GM12878 (cell line): ENCODE data around the gene SLC47A2. TPM values are rescaled to one million over a fixed set of nuclear protein-coding genes. Genes with fewer than 3 reads are reported as not detected.

Experiments
- ATAC-seq: fragments of 200-7000 bp; cut with Tn5 transposase; 3 replicates; pipeline ENCODE4 v1.9.1; 2020; ENCODE audit warnings: mild to moderate bottlenecking, moderate library complexity
- BruUV-seq: library from RNA; stranded (reverse); fragments of 400-500 nt; replicated peaks from 2 replicates; lab custom pipeline; 2021; lab: Mats Ljungman, UMichigan
- CTCF ChIA-PET: fragments of 300-600 bp; sonication (Branson Sonifier 250); formaldehyde crosslinking; extraction: SDS; loops from one replicate; lab custom pipeline; 2021; ENCODE audit warnings: inconsistent platforms; lab: Yijun Ruan, JAX
- POLR2A ChIA-PET: fragments of 350-600 bp; formaldehyde crosslinking; extraction: SDS; loops from one replicate; lab custom pipeline; 2021; ENCODE audit warnings: inconsistent platforms; lab: Charles Lee
- RAD21 ChIA-PET: fragments of 300-600 bp; sonication (Branson Sonifier 250); formaldehyde crosslinking; loops from one replicate; lab custom pipeline; 2023; ENCODE audit warnings: antibody characterized with exemption; ENCODE audit not compliant: unreplicated experiment; lab: Charles Lee
- SMC1A ChIA-PET: fragments of 300-600 bp; sonication (Branson Sonifier 250); formaldehyde crosslinking; loops from one replicate; lab custom pipeline; 2023; ENCODE audit not compliant: unreplicated experiment, uncharacterized antibody; lab: Charles Lee
- DNase-seq: peaks from one replicate; pipeline ENCODE4 v3.0.0-alpha.2; 2011; ENCODE audit warnings: low read depth, low spot score
- FAIRE-seq: peaks from 3 replicates; lab custom pipeline; 2011; peaks lifted over from hg19 to GRCh38; lab: Jason Lieb, UNC
- H2AFZ ChIP-seq: 2 replicates; pipeline ENCODE4 v1.6.0; 2011; ENCODE audit warnings: low read depth, low read length, control low read depth; ENCODE audit not compliant: control insufficient read depth
- H3K27ac ChIP-seq: 2 replicates; pipeline ENCODE4 v1.5.1; 2011; ENCODE audit warnings: control low read depth; ENCODE audit not compliant: control insufficient read depth, insufficient read depth
- H3K27me3 ChIP-seq, 2 experiments: replicated peaks in 1 of 2; 2 replicates each; pipeline versions ENCODE4 v1.6.0 to v1.6.1; 2011; ENCODE audit warnings: low read length in 1 of 2; ENCODE audit not compliant: control insufficient read depth in 2 of 2, insufficient read depth in 2 of 2
- H3K36me3 ChIP-seq, 2 experiments: 2 replicates each; pipeline ENCODE4 v1.5.1; 2011; ENCODE audit warnings: low read length in 1 of 2; ENCODE audit not compliant: control insufficient read depth in 2 of 2, insufficient read depth in 2 of 2
- H3K4me1 ChIP-seq: 2 replicates; pipeline ENCODE4 v1.6.1; 2011; ENCODE audit warnings: mild to moderate bottlenecking, low read length, moderate library complexity, mixed read lengths; ENCODE audit not compliant: control insufficient read depth, insufficient read depth
- H3K4me2 ChIP-seq: 2 replicates; pipeline ENCODE4 v1.6.0; 2011; ENCODE audit warnings: control low read depth; ENCODE audit not compliant: control insufficient read depth, insufficient read depth
- H3K4me3 ChIP-seq: fragments of 200-600 bp; sonication (generic); 2 replicates; pipeline ENCODE4 v1.5.1; 2016
- H3K79me2 ChIP-seq: 2 replicates; pipeline ENCODE4 v1.6.0; 2011; ENCODE audit warnings: low read length; ENCODE audit not compliant: control insufficient read depth, insufficient read depth
- H3K9ac ChIP-seq: 2 replicates; pipeline ENCODE4 v1.8.0; 2011; ENCODE audit warnings: low read length, control low read depth, mixed read lengths; ENCODE audit not compliant: control insufficient read depth, insufficient read depth
- H3K9me3 ChIP-seq: replicated peaks from 3 replicates; pipeline ENCODE4 v1.5.1; 2011; ENCODE audit warnings: mild to moderate bottlenecking, low read length; ENCODE audit not compliant: control insufficient read depth, insufficient read depth
- H4K20me1 ChIP-seq: 2 replicates; pipeline ENCODE4 v1.6.0; 2011; ENCODE audit not compliant: control insufficient read depth, insufficient read depth
- FOS ChIP-seq: IDR thresholded peaks from 3 replicates; pipeline ENCODE4 v1.6.1; 2011; ENCODE audit warnings: borderline replicate concordance; ENCODE audit not compliant: insufficient read length; ENCODE audit errors: extremely low read depth
- NFIC ChIP-seq: IDR thresholded peaks from 2 replicates; pipeline ENCODE4 v1.6.1; 2012; ENCODE audit warnings: low read depth, mild to moderate bottlenecking, inconsistent platforms, low read length, moderate library complexity
- NFYB ChIP-seq: IDR thresholded peaks from 2 replicates; pipeline ENCODE4 v1.6.1; 2011; ENCODE audit warnings: low read depth, mild to moderate bottlenecking, low read length, improper control_type of control experiment, moderate library complexity; ENCODE audit not compliant: insufficient read depth
- NKRF ChIP-seq: fragments of 450-650 bp; conservative IDR thresholded peaks from 2 replicates; pipeline ENCODE4 v1.6.1; 2017; ENCODE audit warnings: mild to moderate bottlenecking, moderate library complexity
- REST ChIP-seq: IDR thresholded peaks from 2 replicates; pipeline ENCODE4 v1.6.1; 2012; ENCODE audit warnings: mild to moderate bottlenecking, low read depth, low read length
- SPI1 ChIP-seq: IDR thresholded peaks from 2 replicates; pipeline ENCODE4 v1.6.1; 2011; ENCODE audit warnings: low read depth, mild to moderate bottlenecking, low read length, moderate library complexity, borderline replicate concordance; ENCODE audit not compliant: insufficient read depth
- USF2 ChIP-seq: IDR thresholded peaks from 2 replicates; pipeline ENCODE4 v1.6.1; 2011; ENCODE audit warnings: low read depth, low read length, improper control_type of control experiment, borderline replicate concordance
- WGBS: methylation state at CpG from one replicate; pipeline ENCODE4 v1.1.6; 2016; ENCODE audit warnings: low lambda C conversion rate; ENCODE audit not compliant: insufficient replicate concordance, insufficient coverage; ENCODE audit errors: missing lambda C conversion rate; 5-methylcytosine and 5-hydroxymethylcytosine counted together
- in situ Hi-C: fragments of 300-500 bp; cut with MboI; formaldehyde crosslinking; loops from 9 replicates; pipeline ENCODE4 v1.14.3; 2018; ENCODE audit warnings: mixed read lengths
- intact Hi-C: fragments of 100-400 bp; cut with micrococcal nuclease; formaldehyde crosslinking; loops from one replicate; pipeline ENCODE4 v1.14.2; 2022; ENCODE audit not compliant: unreplicated experiment
- polyA plus RNA-seq, 11 experiments: library from polyadenylated mRNA; depleted of rRNA in 4 of 11; unstranded in 6 of 11; stranded (reverse) in 5 of 11; fragments of >200 nt; fragmentation: Nextera tagmentation in 4 of 11; fragmentation: Illumina TruSeq in 1 of 11; extraction: Ambion mirVana in 4 of 11; extraction: Trizol in 1 of 11; gene quantifications; 1 replicate in 1 of 11; 2 replicates in 10 of 11; pipeline versions ENCODE4 v1.2.1 to v1.2.3, GENCODE V29; 2011 to 2016; ENCODE audit warnings: inconsistent platforms in 2 of 11, missing spikeins in 2 of 11, low read depth in 1 of 11
- total RNA-seq, 4 experiments: library from RNA; depleted of rRNA in 3 of 4; stranded (reverse); fragments of >200 nt in 3 of 4; fragmentation: Illumina TruSeq in 1 of 4; extraction: Trizol in 1 of 4; gene quantifications; 2 replicates each; pipeline versions ENCODE4 v1.2.1 to v1.2.3, GENCODE V29; 2013 to 2021

Gene SLC47A2
- total and polyA plus RNA-seq, 10 of the 15 experiments (the other 5 are each of a cell fraction or from before 2014, with no cell fraction given): not detected

GRCh38 chr17:19660219-19660870 is 56.0 kb downstream of the SLC47A2 start:
- Histone ChIP-seq H3K79me2 (no peaks in the 10 kb centered on the region), H3K36me3 (no peaks in the 10 kb centered on the region; a peak in 1 of 4 replicates), H3K9me3 (no peaks in the 10 kb centered on the region), H3K4me3 (no peak overlapping the region), H2AFZ (no peak overlapping the region), H3K27ac (no peak overlapping the region), H4K20me1 (no peaks in the 10 kb centered on the region), H3K4me1 (no peaks in the 10 kb centered on the region), H3K4me2 (no peak overlapping the region), H3K27me3 (no peaks in the 10 kb centered on the region), H3K9ac (no peak overlapping the region)
- RAD21 ChIA-PET: no interaction called here
- in situ Hi-C loops (no loop called here), intact Hi-C loops (no loop called here)
- FAIRE-seq (no peak), ATAC-seq (no peak), DNase-seq (no peak)
- CTCF ChIA-PET: interaction anchor here (1.3 to 1.5 kb wide), 2 partner anchors 13 to 84 kb away, joined by 6 read pairs; no protein-coding TSS in a partner anchor
- BruUV-seq: no TSS peak
- 78% methylated on average over 6 of the region's 6 CpGs for WGBS
- POLR2A ChIA-PET: interaction anchor here (0.6 kb wide), 1 partner anchor 305 kb away, joined by 3 read pairs; no protein-coding TSS in a partner anchor
- no peak for TF ChIP-seq FOS
- no peak for TF ChIP-seq NFIC
- no peak for TF ChIP-seq USF2
- no peak for TF ChIP-seq NFYB
- TF ChIP-seq NKRF: no peak
- no peak for TF ChIP-seq SPI1
- no peak for TF ChIP-seq REST
- SMC1A ChIA-PET: interaction anchor here (1.2 kb wide), 1 partner anchor 12 kb away, joined by 3 read pairs; the partner anchor contains the start of gene ALDH3A2
